Cardiac fibroblast (primary cell): ENCODE data around the gene BBX.
A peak's percentile ranks its signal among the peaks of the same experiment; 100 is the strongest.

Experiments
- DNase-seq, 2 donors: peaks; one replicate each; pipeline versions ENCODE4 v3.0.0 to v3.0.0-alpha.2; 2010; ENCODE audit warnings: low read depth in 2 of 2
- H3K4me3 ChIP-seq, 2 donors: replicated peaks in 1 of 2; 1 replicate in 1 of 2; 2 replicates in 1 of 2; pipeline ENCODE4 v1.5.1; 2011; ENCODE audit warnings: low read depth in 2 of 2, low read length in 2 of 2, mild to moderate bottlenecking in 2 of 2, moderate library complexity in 1 of 2
- TF ChIP-seq, protein P1 (sequence below): IDR thresholded peaks from one replicate; pipeline ENCODE4 v1.5.1; 2011; ENCODE audit warnings: low read depth, mild to moderate bottlenecking, low read length, inconsistent platforms

BBX gene

DNA sequence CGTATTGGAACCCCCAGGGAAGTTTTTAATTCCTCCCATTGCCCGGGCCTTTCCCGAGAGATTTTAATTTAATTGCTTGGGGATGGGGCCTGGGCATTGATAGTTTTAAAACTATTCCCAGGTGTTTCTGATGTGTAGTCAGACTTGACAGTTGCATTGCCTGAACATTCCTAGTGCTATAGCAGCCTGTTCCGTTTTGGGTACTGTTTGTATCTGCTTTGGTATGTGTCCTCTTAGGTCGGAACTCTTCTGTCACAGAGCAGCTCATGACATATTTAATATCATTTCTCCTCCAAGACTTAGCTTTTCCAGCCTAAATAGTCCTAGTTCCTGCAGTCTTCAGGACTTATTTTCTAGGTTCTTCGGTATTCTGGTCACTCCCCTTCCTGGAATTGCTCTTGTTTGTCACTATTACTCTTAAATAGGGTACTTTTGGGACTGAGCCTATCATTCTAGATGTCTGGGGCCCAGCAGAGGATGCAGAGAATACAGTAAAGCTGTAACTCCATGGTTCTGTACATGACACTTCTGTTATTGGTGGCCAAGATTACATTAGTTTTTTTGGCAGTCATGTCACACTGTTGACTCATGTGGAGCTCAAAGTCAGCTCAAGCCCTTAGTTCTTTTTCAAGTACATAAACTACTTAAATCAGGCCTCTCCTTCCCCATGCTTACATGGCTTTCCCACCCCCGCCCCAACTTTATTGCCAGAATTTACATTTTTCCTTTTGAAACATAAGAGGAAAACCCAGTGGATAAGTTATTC lies 81.5 kb downstream of the BBX start:
- TF ChIP-seq, protein P1, sequence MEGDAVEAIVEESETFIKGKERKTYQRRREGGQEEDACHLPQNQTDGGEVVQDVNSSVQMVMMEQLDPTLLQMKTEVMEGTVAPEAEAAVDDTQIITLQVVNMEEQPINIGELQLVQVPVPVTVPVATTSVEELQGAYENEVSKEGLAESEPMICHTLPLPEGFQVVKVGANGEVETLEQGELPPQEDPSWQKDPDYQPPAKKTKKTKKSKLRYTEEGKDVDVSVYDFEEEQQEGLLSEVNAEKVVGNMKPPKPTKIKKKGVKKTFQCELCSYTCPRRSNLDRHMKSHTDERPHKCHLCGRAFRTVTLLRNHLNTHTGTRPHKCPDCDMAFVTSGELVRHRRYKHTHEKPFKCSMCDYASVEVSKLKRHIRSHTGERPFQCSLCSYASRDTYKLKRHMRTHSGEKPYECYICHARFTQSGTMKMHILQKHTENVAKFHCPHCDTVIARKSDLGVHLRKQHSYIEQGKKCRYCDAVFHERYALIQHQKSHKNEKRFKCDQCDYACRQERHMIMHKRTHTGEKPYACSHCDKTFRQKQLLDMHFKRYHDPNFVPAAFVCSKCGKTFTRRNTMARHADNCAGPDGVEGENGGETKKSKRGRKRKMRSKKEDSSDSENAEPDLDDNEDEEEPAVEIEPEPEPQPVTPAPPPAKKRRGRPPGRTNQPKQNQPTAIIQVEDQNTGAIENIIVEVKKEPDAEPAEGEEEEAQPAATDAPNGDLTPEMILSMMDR = no peak
- H3K4me3 ChIP-seq = no peak overlapping the region
- peak; percentile 70 to 73 for DNase-seq

DNA sequence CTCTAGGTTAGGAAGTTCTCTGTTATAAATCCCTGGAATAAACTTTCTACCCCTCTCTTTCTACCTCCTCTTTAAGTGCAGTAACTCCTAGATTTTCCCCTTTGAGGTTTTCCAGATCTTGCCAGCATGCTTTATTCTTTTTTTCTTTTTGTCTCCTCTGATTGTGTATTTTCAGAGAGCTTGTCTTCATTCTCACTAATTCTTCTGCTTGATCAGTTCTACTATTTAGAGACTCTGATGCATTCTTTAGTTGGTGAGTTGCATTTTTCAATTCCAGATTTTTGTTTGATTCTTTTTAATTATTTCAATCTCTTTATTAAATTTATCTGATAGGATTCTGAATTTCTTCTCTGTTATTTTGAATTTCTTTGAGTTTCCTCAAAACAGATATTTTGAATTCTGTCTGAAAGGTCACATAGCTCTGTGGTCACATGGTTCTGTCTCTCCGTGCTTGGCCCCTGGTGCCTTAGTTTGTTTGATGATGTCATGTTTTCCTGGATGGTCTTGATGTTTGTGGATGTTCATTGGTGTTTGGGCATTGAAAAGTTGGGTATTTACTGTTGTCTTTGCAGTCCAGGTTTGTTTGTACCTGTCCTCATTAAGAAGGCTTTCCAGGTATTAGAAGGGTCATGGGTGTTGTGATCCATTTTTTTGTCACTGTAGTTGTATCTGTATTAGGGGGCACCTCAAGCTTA lies 89.2 kb downstream of the BBX start:
- TF ChIP-seq, protein P1 = no peak
- no peak for DNase-seq
- no peak overlapping the region for H3K4me3 ChIP-seq

- DNase-seq = no peak
- no peak overlapping the region for H3K4me3 ChIP-seq
- TF ChIP-seq, protein P1 = no peak
These were observed 89.9 kb downstream of the BBX start for GRCh38 chr3:107612664-107613084.

DNA sequence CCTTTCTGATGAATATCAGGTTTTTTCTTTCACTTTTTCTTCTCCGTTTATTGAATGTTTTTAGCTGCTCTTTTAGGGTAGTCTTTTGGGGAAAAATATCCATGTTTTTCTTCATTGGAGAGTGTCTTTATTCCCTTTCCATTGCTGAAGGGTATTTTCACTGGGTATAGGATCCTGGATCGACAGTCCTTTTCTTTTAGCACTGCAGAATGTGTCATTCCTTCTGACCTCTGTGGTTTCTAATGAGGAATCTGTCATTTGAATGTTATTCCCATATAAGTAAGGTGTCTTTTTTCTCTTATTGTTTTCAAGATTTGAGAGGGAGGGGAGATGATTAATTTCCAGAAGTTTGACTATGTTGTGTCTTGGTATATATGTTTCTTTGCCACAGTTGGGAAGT lies 96.8 kb downstream of the BBX start:
- no peak overlapping the region for H3K4me3 ChIP-seq
- TF ChIP-seq, protein P1 = no peak
- no peak for DNase-seq

- no peak overlapping the region for H3K4me3 ChIP-seq
- TF ChIP-seq, protein P1 = no peak
- no peak for DNase-seq
These were observed 97.8 kb downstream of the BBX start for GRCh38 chr3:107620534-107620933.

- TF ChIP-seq, protein P1 = no peak
- H3K4me3 ChIP-seq = no peak overlapping the region
- DNase-seq = no peak
These were observed 98.7 kb downstream of the BBX start for GRCh38 chr3:107621465-107621864.
